Loucy (cell line): Measurements from ENCODE around the gene FMR1.

Source experiments
- H2AFZ ChIP-seq: fragments of 200-600 bp; sonication (generic); 2 replicates; pipeline ENCODE4 v1.6.0; 2016; ENCODE audit warnings: antibody characterized with exemption, mild to moderate bottlenecking, low read length, moderate library complexity
- H3F3A ChIP-seq: fragments of 200-600 bp; 2 replicates; pipeline ENCODE4 v1.6.0; 2016; ENCODE audit warnings: antibody characterized with exemption, low read depth, mild to moderate bottlenecking
- H3K27me3 ChIP-seq: fragments of 200-600 bp; sonication (generic); 2 replicates; pipeline ENCODE4 v1.6.1; 2014; ENCODE audit warnings: low read length, mild to moderate bottlenecking; ENCODE audit not compliant: insufficient read depth, poor library complexity, severe bottlenecking
- H3K36me3 ChIP-seq: fragments of 200-600 bp; sonication (generic); 2 replicates; pipeline ENCODE4 v1.6.1; 2016; ENCODE audit warnings: low read length; ENCODE audit not compliant: insufficient read depth
- H3K4me1 ChIP-seq: fragments of 200-600 bp; sonication (generic); 2 replicates; pipeline ENCODE4 v1.5.1; 2014; ENCODE audit warnings: low read length, mild to moderate bottlenecking; ENCODE audit not compliant: insufficient read depth, poor library complexity, severe bottlenecking
- H3K4me2 ChIP-seq: fragments of 200-600 bp; sonication (generic); 2 replicates; pipeline ENCODE4 v1.6.0; 2014; ENCODE audit warnings: antibody characterized with exemption, low read length, low read depth, mild to moderate bottlenecking; ENCODE audit not compliant: poor library complexity, severe bottlenecking
- H3K4me3 ChIP-seq: fragments of 200-600 bp; sonication (generic); 2 replicates; pipeline ENCODE4 v1.5.1; 2014; ENCODE audit warnings: low read length, mild to moderate bottlenecking, mixed read lengths; ENCODE audit not compliant: poor library complexity, severe bottlenecking
- H3K79me2 ChIP-seq: fragments of 200-600 bp; sonication (generic); 2 replicates; pipeline ENCODE4 v1.6.1; 2014; ENCODE audit warnings: low read length; ENCODE audit not compliant: insufficient read depth
- H3K9ac ChIP-seq: fragments of 200-600 bp; sonication (generic); 2 replicates; pipeline ENCODE4 v1.6.0; 2014; ENCODE audit warnings: mild to moderate bottlenecking, low read depth, low read length, moderate library complexity; ENCODE audit not compliant: poor library complexity, severe bottlenecking
- H3K9me2 ChIP-seq: fragments of 200-600 bp; sonication (generic); replicated peaks from 2 replicates; pipeline ENCODE4 v1.6.1; 2016; ENCODE audit warnings: low read depth, low read length, mixed read lengths
- H3K9me3 ChIP-seq: fragments of 200-600 bp; sonication (generic); 2 replicates; pipeline ENCODE4 v1.6.1; 2014; ENCODE audit warnings: mild to moderate bottlenecking, antibody characterized with exemption, low read length, low read depth; ENCODE audit not compliant: insufficient read depth
- H4K20me1 ChIP-seq: fragments of 200-600 bp; sonication (generic); 2 replicates; pipeline ENCODE4 v1.6.0; 2014; ENCODE audit warnings: antibody characterized with exemption, low read length, mild to moderate bottlenecking; ENCODE audit not compliant: insufficient read depth, poor library complexity, severe bottlenecking
- EZH2phosphoT487 ChIP-seq: fragments of 200-600 bp; IDR thresholded peaks from 2 replicates; pipeline ENCODE4 v1.6.1; 2018; ENCODE audit warnings: antibody characterized with exemption, mild to moderate bottlenecking, moderate library complexity, borderline replicate concordance
- TF ChIP-seq, protein P1 (sequence below): fragments of 200-600 bp; sonication (generic); conservative IDR thresholded peaks from 2 replicates; pipeline ENCODE4 v1.5.1; 2014; ENCODE audit warnings: mild to moderate bottlenecking, antibody characterized with exemption, low read length

FMR1 gene

DNA sequence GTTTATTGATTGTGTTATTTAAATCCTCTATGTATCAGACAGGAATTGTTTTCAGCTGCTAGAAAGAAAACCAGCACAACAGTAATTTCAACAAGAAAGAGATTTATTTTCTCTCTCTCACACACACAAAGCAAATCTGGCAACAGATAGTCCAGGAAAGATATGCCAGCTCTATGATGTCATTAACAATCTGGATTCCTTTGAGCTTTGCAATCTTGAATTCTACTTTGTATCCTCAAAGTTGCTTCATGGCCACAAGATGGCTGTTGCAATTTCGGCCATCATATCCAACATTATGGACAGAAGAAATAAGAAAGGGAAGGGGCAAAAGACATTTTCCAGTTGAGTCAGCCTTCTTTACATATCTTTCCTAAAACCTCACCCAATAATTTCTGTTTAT, 19.8 kb upstream of the FMR1 start:
- Histone ChIP-seq H3K27me3 (no peaks in the 10 kb centered on the region), H4K20me1 (no peaks in the 10 kb centered on the region), H3K36me3 (no peaks in the 10 kb centered on the region), H3K9ac (no peak overlapping the region), H3K79me2 (no peaks in the 10 kb centered on the region), H3K9me3 (no peaks in the 10 kb centered on the region), H3K4me1 (no peaks in the 10 kb centered on the region), H3F3A (no peaks in the 10 kb centered on the region), H3K4me2 (no peak overlapping the region), H3K4me3 (no peak overlapping the region), H3K9me2 (no peaks in the 10 kb centered on the region), H2AFZ (no peak overlapping the region)
- TF ChIP-seq, protein P1, sequence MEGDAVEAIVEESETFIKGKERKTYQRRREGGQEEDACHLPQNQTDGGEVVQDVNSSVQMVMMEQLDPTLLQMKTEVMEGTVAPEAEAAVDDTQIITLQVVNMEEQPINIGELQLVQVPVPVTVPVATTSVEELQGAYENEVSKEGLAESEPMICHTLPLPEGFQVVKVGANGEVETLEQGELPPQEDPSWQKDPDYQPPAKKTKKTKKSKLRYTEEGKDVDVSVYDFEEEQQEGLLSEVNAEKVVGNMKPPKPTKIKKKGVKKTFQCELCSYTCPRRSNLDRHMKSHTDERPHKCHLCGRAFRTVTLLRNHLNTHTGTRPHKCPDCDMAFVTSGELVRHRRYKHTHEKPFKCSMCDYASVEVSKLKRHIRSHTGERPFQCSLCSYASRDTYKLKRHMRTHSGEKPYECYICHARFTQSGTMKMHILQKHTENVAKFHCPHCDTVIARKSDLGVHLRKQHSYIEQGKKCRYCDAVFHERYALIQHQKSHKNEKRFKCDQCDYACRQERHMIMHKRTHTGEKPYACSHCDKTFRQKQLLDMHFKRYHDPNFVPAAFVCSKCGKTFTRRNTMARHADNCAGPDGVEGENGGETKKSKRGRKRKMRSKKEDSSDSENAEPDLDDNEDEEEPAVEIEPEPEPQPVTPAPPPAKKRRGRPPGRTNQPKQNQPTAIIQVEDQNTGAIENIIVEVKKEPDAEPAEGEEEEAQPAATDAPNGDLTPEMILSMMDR: no peak
- no peak for TF ChIP-seq EZH2phosphoT487

DNA sequence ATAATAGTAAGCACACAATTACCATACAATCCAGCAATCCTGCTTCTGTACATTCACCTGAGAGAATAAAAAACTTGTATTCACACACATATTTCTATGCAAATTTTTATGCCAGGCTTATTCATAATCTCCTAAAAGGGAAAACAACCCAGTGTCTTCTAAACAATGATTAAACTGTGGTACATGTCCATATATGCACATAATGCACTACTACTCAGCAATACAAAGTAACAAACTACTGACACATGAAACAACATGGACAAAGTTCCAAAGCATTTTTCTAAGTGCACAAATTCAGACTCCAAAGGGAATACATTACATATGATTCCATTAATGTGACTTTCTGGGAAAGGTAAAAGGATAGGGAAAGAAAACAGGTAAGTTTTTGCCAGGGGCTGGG, 18.0 kb upstream of the FMR1 start:
- Histone ChIP-seq H3K4me3 (no peak overlapping the region), H3K36me3 (no peaks in the 10 kb centered on the region), H3K9me2 (no peaks in the 10 kb centered on the region), H2AFZ (no peak overlapping the region), H3K27me3 (no peaks in the 10 kb centered on the region), H3K4me1 (no peaks in the 10 kb centered on the region), H3K9me3 (no peaks in the 10 kb centered on the region), H4K20me1 (no peaks in the 10 kb centered on the region), H3K4me2 (no peak overlapping the region), H3K9ac (no peak overlapping the region), H3F3A (no peaks in the 10 kb centered on the region), H3K79me2 (no peaks in the 10 kb centered on the region)
- TF ChIP-seq, protein P1: no peak
- no peak for TF ChIP-seq EZH2phosphoT487

- no peaks in the 10 kb centered on the region for H3K36me3 ChIP-seq
- no peak overlapping the region for H3K4me3 ChIP-seq
- no peaks in the 10 kb centered on the region for H3K9me3 ChIP-seq
- H3K4me1 ChIP-seq: no peaks in the 10 kb centered on the region
- no peak overlapping the region for H3K4me2 ChIP-seq
- no peak overlapping the region for H2AFZ ChIP-seq
- no peaks in the 10 kb centered on the region for H3K9me2 ChIP-seq
- no peaks in the 10 kb centered on the region for H3K79me2 ChIP-seq
- no peaks in the 10 kb centered on the region for H3K27me3 ChIP-seq
- no peak overlapping the region for H3K9ac ChIP-seq
- TF ChIP-seq, protein P1: no peak
- TF ChIP-seq EZH2phosphoT487: no peak
- no peaks in the 10 kb centered on the region for H4K20me1 ChIP-seq
- H3F3A ChIP-seq: no peaks in the 10 kb centered on the region
Observed at GRCh38 chrX:147894366-147894963, 17.3 kb upstream of the FMR1 start.
